MM.1S (cell line): ENCODE results near the gene LRRC27.

Experiments used
- CTCF ChIP-seq: fragments of 300-600 bp; sonication (generic); IDR thresholded peaks from 2 replicates; pipeline ENCODE4 v1.5.1; 2016; ENCODE audit warnings: antibody characterized with exemption, low read length, mixed read lengths
- EZH2phosphoT487 ChIP-seq: fragments of 300-600 bp; sonication (generic); IDR thresholded peaks from 2 replicates; pipeline ENCODE4 v1.6.1; 2018; ENCODE audit warnings: antibody characterized with exemption, low read length

- TF ChIP-seq CTCF (no peak), EZH2phosphoT487 (no peak)
Observed at GRCh38 chr10:132417257-132417910, 85.4 kb downstream of the LRRC27 start.
